Brain pericyte (primary cell): Measurements from ENCODE around the gene SLC9C1.

Experiments
- DNase-seq: peaks from one replicate; pipeline ENCODE4 v3.0.0-alpha.2; 2012; ENCODE audit warnings: low read depth, low spot score

Gene SLC9C1

GRCh38 chr3:112131111-112131510 lies 162.9 kb downstream of the SLC9C1 start:
- DNase-seq: no peak

DNA sequence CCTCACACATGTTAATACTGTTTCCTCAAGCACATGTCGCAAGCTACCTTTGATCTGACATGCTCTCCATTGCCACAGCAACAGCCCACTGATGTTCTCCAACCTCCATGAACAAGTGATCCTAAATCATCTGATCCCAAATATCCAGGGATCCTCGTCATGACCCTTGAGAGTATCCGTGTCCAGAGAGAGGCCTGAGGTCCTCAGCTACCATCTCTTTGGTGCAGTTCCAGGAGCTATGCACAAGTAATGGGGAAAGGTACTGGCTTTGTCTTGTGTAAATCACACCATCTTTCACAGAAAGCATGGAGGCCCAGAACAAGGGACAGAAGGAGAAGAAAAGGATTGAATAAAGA lies 163.4 kb downstream of the SLC9C1 start:
- no peak for DNase-seq

DNA sequence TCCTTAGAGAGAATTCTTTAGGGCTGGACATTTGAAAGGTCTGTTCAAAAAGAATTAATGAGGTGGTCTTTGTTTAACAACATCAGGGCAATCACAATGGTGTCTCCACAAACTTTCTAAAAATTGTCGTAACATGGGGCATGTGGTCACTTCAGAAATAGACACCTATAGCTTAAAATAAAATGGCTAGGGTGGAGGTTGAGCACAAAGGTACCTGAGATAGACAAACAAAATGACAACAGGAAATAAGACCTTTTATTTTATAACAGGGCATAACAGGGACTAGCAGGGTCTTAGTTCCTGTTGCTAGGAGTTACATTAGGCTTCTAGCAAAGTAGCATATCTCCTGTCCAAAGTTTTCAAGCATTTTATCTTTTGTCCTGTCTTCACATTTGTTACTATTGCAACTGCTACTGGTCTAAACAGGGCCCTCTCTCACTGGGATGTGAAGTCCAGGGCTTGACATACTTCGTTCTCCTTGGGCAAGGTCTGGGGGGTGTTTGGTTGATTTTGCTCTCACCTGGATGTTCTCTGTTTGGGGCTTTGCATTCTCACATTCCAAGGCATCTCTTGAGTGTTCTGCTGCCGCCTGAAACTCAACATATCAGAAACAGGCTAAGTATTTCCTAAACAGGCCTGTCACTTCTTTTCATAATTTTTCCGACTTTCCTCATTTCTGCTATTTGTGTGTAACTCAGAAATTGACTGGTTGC lies 163.9 kb downstream of the SLC9C1 start:
- DNase-seq: no peak

DNA sequence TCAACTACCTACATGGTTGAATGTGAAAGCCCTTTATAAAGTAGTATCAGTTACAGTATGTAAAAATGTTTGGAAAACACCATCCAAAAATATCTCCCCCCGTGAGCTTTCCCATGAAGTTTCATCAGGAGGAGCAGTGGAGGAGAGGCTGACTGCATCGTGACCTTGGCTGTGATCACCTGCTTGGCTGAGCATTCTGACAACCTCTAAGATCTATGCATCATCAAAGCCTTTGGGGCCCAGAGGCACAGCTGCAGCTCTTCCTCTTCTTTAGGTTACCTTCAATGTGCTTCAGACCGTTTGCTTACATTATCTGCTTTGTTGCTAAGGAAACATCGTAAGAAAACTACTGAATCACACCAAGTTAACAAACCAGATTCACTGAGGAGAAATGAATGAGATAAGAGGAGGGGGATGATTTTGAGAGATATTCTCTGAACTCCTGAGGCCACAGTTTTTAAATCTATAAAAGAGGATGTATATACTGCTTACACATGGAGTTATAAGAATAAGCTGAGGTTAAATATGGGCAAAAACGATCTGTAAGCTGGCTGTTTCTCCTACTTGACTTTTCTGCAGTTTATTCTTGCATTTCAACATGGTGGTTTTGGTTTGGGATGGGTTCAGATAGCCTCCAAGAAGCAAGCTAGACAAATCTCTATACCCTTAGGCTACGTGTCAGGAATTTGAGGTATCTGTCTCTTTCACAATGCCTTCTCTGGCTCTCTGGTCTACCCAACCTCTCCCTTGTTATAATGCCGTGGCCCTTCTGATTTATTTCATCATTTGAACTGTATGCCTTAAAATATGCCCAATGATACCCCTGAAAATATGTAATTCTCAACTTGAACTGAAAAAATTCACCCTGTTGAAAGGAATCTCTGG lies 164.9 kb downstream of the SLC9C1 start:
- no peak for DNase-seq

DNA sequence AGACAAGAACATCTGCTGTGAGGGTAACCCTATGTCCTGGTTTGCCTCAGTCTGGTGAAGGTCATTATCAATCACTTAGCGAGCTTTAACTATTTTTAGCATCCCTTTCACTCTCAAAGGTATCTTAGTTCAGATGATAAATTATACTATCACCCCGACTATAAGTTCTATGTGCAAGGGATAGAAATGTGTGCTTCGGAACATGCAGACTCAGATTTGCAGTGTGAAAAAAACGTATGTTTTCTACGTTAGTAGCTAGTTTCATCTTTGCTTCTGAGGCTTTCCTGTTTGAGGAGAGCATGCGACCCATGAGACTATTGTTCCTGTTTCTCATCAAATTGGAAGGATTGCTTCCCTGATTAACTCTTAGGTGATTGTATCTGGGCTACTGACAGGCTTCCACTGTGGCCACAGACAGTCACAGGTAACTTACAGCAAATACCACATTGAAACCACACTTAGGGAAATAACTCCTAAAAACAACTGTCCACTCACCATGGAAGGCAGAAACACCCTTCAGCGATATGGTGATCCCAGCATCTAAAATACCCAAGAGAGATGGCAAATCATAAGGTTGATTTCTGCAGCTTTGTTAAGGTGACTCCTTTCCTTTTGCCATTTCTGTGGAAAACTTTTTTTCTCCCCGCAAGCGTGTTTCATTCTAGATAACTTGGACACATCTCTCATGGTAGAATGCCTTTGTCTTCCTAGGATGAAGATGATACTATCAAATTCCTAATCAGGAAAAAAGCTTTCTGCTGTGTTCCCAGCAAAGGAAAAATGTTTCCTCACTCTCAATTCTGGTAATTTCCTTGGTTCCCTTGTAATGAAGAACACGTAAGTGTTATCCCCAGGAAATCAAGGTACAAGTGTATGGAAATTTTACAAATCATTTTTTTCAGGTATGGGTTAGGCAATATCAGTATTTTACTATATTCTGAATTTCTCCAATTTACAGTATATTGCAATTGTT lies 166.2 kb downstream of the SLC9C1 start:
- DNase-seq: no peak

DNA sequence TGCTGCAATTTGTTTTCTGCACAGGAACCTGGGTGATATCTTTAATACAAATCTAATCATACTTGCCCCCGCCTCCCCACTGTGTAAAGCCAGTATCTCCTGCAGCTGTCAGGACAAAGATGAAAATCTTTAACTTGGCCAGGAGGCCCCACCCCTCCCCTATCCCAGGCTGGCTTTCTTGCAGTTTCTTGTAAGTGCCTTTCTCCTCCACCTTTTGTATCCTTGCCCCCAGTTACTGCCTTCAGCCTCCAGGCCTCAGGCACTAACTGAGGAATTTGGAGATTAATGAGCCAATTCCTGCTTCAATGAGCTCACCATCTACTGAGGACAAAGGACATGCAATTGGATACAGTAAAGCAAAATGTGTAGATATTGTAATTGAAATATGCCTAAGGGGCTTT lies 167.5 kb downstream of the SLC9C1 start:
- DNase-seq: no peak

GRCh38 chr3:112124907-112125607 lies 169.0 kb downstream of the SLC9C1 start:
- DNase-seq: no peak

- DNase-seq: no peak
Measured at GRCh38 chr3:112123548-112123947, 170.5 kb downstream of the SLC9C1 start.

DNA sequence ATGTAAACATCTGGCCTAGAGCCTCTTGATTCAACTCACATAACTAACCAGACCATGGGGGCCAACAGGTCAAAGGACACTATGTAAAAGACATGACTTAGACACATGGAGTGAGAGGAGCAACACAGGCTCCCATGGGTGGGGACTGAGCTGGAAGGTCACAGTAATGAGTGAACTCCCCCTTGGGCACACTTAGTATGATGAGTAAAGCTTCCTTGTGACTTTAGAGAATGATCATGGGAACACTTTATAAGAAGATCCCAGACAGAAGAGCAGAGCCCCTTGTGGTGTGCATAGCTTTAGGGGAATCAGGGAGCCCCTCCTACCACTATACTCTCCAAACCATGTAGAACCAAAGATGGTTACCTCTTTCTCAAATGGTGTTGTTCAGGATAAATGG lies 171.1 kb downstream of the SLC9C1 start:
- no peak for DNase-seq

- DNase-seq: no peak
Measured at GRCh38 chr3:112121577-112122547, 172.2 kb downstream of the SLC9C1 start.

DNA sequence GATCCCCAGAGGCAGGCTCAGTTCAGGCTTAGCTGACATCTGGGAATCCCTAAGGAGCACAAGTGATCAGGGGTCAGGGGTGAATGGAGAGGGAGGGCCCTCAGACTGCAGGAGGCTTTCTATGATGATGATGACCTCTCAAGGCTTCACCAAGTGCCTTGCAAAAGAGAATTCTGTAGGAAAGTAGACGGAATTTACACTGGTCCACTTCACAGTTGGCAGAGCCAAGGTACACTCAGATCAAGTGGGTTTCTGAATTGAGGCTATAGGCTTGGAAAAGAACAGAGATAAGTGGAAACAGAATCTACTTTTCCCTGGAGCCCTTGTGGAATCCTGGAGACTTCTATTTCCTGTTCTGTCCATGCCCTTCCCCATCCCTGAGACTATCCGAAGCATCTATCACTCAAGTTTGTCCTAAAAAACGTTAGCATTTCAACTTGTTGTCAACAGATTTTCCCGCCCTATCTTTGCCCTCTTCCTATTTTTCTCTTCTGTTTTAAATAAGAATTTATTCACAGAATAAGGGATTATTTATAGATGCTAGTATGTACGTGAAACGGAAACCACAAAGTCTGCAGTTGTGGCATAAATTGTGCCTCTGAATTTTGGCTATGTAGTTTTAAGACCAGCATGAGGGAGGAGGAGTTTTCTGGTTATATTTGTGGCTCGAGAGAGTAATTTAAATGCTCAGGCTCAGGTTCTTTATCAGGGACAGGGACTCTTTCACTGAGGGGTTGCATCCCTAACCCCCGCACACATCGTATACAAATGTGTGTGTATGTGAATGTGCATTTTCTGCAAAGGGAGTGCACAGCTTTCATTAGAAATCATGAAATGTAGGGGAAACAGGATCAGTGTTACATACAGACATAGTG lies 173.8 kb downstream of the SLC9C1 start:
- DNase-seq: no peak

DNA sequence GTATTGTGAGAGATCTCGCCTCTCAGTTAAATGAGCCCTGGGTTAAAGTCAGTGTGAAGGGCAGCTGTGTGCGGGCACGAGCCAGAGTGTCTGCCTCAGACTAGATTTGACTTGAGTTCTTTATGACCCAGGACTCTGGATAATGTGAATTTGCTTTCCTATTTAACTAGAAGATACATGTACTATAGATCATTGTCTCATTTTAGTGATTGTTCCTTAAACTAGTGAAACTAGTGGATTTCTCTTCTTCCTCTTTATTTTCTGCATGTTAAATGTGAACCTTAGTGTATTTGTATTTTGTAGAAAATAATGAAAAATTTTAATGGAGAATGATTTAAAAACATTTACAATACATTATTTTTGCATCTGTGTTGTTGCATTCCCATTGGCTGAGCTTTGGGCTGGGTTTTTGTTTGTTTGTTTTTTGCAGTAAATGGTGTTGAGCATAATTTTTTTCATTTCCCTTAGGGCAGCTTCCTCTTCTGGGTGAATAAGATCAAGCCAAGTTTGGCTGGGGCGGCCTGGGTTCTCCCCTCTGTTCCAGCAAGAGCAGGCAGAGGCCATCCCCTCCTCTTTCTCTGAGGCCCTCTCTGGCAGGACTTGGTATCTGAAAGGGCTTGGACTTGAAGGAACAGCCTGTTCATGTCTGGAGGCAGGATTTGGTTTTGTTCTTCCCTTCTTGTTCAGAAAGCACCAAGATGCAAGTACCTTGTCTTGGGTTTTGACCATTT lies 176.0 kb downstream of the SLC9C1 start:
- DNase-seq: no peak

GRCh38 chr3:112117415-112117814 lies 176.6 kb downstream of the SLC9C1 start:
- no peak for DNase-seq

DNA sequence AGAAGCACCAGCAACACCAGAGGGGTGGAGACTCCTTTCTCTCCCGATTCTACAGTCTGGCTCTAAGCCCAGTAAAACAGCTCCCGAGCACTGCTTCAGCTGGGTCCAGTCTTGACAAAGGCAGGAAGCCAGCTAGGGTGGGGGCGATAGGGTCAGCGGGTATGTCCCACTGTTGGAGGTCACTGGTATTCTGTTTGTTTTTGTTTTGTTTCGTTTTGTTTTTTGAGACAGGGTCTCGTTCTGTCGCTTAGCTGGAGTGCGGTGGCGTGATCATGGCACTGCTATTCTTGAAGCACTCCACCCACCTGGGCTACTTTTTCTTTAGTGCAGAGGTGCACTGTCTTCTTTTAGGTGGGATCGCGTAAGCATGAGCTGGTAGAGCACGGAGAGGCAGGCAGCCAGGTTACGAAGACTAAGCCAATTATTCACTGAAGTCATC lies 177.2 kb downstream of the SLC9C1 start:
- no peak for DNase-seq

DNA sequence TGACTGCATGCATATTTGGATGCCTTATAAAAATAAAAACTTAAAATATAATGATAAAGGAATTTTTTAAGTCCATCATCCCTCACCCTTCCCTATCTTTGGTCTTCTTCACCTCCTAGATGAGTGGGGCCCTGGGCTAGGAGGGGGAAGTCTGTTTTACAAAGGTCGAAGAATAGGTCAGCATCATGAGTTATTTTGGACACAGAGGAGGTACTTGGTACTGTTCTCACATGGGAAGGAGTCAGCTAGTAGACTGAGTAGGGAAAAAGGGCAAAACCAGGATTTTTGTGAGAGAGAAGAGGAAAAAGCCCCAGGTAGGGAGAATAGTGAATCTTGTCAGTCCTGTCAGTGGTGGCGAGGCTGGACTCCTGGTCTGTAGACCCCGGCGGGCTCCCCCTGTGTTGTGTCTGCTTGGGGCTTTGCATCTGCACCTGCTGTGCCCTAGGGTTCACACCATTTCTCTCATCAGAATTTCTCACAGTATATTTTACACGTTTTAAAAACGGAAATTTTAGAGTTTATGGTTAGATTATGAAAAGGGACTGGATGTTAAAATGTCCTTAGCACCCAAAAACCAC lies 178.1 kb downstream of the SLC9C1 start:
- no peak for DNase-seq

DNA sequence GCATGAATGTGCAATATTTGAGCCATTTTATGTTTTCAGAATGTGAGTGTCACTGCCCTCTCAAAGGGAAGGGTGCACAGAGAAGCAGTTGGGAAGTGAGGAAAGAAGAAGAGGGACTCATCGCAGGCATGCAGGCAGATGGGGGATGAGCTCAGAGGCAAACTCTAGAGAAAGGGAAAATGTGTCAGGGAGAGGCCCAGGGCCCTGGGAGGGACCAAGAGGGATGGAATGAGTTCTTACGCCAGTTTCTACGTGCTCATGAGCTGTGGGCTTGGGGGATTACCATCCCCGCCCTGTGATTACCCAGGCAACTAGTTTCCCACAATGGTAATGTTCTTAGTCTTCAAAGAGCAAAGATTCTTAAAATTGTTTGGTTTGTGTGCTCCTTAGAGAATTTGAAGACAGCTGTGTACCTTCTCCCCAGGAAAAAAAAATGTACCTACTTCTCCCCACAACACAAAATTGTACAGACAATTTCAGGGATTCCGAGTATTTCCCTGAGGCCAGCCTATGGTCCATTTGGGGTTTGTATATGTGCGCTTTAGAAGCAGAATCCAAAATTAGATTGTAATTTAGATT lies 178.8 kb downstream of the SLC9C1 start:
- DNase-seq: no peak

GRCh38 chr3:112114576-112115160 lies 179.3 kb downstream of the SLC9C1 start:
- no peak for DNase-seq
